Inflammatory macrophage (primary cell): ENCODE results near the gene TTC39A.

Source experiments
- DNase-seq, 2 donors: peaks; one replicate each; pipeline ENCODE4 v3.0.0-alpha.2; 2020 to 2022

TTC39A gene

DNA sequence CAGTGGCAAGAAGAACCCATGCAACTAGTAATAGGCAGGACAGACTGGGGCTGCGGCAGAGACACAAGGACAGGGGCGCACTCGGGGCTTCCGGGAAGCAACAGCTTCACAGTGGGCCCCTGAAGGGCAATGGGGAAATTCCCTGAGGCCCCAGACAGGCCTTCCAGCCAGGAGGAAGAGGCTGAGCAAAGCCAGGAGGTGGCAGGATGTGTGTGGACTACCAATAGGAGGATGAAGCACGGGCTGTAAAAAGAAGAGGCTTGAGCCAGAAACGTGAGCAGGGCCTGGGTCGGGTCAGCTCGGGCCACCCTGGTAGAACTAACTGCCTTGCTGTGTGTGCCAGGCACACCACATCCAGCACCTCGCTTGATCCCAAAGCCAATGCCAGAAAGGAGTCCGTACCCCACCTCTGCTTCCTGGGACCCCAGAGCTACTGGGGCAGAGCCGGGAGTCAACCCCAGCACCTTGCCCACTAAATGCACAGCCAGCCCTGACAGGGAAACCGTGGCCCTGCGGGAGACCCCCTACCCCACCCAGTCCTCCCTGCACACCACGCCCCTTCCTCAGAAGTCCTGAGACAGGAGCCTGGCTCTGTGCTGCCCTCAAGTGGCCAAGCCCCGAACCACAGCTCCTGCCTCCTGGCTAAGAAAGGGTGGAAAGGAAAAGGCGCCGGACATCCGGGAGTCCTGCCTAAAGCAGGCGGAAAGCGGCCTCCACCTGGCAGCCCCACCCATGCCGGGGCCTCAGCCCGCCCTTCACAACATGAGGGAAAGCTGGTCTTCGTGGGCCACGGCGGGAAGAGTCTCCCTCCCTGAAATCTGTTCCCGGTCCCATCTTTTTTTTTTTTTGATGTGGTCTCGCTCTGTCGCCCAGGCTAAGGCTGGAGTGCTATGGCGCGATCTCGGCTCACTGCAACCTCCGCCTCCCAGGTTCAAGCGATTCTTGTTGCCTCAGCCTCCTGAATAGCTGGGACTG is 33.7 kb downstream of the TTC39A start:
- peak; percentile 78 to 80 for DNase-seq

DNA sequence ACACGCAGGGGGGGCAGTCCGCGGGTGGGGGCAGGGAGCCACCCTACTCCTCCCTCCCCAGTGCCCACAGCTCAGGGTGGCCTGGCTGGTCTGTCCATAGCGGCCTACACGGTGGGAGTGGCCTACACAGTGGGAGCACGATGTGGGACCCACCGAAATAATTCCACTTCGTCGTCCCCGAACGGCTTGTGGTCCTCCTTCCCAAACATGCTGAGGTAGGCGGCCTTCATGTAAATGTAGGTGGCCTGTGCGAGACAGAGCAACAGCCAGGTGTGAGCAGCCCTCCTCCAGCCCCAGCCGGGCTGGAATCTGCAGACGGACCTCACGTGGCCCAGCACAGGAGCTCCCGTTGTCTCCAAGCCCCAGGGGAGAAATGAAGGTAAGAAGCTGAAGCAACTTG is 34.4 kb downstream of the TTC39A start:
- DNase-seq = no peak

DNA sequence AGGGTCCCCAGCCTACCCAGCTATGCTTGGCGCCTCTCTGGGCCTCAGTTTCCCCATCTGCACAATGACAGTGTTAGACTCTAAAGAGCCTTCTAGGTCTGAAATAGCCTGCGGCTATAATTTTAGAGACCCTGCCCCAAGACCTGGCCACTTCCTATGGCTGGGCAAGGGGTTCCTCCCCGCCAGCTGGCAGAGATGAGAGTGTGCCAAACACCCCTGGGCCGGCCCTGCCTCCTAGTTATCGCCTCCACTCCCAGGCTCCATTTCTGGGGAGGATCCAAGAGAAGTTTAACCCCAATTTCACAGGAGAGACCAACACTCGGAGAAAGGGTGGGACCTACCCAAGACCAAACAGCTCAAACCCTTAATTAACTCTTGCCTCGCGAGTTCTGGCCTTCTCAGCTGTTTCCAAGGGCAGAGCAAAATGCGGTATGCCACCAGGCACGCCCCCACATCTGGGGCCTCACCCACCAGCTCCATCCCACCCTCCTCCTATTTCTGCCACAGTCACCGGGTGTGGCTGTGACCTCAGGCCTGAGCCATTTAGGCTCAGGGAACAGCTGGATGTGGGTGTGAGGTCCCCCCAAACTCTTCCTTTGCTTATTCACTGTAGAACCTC is 35.7 kb downstream of the TTC39A start:
- DNase-seq = no peak

DNA sequence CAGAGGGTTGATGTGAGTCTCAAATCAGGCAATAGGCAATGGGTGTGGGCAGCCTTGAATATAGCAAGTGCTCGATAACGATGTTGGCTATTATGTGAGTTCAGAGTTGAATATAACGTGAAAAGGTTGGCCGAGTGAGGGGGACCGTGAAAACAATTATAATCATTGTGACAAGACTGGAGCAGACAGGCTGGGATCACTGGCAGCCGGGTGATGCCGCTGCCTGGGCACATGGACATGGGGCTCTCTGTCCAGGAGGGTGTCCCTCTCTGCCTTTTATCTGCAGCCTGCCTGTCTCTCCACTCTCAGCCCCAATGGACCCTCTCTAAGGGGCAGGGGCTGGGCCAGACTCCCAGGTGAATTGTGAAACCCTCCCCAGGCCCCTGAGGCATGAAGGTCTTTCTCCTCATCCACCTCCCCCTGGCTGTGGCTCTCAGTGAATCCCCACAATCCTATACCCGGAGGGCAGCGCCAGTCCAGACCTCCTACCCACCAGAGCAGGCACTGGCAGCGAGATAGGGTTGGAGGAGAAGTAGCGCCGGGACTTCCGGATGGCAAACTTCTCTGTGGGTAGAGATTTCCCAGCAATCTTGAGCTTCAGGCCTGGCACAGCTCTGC is 36.4 kb downstream of the TTC39A start:
- no peak for DNase-seq

DNA sequence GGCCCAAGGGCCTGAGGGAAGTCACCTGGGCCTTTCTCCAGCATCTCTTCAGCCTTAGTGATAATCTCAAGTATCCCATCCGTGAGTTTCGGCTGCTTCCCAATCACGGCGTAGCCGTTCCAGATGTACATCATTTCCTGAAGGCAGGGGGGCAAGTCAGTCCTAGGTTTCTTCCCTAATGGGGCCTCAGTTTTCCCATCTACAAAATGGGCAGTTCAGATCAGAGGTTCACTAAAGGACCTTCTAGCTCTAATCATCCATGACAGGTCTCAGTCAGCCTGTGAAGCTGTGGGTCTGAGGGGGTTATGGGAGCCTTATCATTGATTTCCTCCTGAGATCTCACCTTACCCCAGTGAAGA is 39.9 kb downstream of the TTC39A start:
- no peak for DNase-seq

DNA sequence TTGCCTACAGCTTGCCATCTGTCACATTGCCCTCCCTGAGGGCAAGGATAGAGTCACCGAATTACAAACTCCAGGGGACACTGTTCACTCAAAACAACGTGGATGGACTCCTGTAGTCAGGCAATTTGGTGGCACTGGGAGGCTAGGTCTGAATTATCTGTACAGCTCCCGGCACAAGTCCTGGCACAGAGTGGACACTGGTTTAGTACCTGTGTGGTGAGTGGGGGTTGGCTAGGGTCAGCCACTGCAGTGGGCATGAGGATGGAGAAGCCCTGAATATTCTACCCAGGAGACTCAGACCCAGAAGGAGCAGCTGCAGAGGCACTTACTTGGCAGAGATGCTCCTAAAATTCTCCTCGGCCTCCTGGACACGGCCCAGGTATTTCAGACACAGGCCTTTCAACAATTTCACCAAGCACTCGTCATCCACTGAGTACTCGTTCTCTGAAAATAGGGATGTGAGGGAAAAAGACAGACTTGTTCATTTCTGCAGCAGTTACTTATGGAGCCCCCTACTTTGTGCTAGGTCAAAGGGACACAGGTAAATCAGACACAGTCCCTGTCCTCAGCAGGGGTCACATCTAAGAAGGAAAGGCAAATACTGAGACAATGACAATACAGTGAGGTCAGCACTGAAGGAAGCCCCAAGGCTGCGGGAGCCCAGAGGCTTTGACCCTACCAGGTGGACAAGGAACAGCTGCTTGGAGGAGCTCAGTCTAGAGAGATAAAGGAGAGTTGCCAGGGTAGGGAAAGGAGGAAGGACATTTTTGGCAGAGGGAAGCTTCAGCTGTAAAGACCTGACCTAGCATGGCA is 40.5 kb downstream of the TTC39A start:
- no peak for DNase-seq

DNA sequence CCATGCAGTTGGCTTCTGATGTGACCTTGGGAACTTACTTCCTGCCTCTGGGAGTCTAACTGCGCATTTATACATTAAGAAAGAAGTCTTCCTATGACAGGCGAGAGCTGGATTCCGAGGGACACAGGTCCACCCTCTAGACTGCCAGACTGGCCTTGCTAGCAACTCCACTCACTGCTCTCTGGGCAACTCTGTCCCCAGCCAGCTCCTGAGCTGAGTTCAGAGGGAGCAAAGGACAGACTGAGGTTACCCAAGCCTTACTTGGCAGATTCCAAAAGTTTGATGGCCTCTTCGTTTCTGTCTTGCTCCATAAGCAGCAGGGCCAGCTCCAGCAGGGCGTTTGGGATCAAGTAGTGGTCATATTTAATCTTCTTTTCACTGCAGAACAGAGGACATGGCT is 41.8 kb downstream of the TTC39A start:
- no peak for DNase-seq

DNA sequence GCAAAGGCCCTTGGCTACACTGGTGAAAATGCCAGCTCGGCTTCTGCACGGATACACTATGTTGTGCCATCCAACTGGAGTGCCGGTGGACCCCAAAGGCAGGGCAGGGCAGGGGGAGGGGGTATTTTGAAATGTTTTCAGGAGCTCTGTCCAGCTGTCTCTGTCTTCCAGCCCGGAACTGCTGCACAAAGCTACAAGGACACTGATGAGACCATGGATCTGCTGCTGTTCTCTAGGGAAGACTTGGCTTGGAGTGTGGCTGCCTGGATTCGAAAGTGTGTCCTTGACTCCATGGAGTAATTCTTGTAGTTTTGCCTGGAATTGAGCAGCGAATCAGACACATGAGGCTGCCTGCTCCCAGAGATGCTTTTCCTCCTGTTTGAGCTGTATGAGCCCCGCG is 42.4 kb downstream of the TTC39A start:
- no peak for DNase-seq

DNA sequence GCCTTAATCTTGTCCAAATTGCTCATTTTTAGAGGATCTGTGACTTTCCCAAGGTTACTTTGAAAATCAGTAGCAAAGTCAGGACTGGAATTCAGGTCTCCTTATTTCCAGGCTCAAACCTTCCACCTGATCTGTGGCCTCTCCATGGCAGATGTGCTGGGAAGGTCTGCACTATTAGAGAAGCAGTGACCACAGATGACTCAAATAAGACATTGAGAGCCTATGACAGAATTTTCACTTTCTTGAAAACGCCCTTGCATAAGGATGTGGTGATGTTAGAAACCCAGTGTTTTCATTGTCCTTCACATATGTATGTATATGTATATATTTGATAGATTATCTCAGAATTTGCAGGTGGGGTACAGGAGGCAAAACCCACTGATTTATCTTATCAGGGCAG is 45.3 kb downstream of the TTC39A start:
- no peak for DNase-seq

DNA sequence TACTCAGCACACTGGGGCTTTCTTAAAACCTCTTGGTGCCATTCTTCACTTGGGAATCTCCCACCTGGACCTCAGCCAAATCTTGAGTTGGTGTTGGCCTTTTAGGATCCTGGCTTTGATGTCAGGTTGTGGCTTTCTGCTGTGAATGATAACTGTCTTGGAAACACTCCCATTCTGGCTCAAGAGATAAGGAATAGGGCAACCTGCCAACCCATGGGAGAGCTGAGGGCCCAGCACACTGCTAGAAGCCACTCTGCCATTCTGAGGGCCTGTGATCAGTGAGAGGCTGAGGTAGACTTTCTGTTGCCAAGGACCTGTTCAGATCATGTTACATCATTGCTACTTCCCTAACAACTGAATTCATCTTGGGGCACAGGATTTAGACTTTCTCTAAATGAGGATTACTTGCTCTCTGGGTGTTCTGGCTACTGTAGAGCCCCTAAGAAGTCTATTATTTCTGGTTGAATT is 45.8 kb downstream of the TTC39A start:
- DNase-seq = no peak

DNA sequence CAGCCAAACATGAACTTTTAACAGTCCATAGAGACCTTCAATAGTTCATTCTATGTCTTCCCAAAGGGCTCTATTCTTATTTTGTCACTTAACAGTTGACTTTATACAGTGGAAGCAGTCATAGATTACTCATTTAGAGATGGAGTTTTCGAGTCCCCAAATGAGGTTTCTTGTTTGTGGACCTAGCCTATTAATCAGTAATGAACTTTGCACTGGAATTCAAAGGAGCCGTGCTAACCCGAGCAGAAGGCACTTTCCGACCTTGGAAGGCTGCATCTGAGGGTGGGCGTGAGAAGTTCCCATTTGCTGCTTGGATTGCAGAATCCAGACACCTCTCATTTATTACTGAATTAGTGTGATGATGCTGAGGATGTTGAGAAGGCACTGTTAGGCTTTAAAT is 46.4 kb downstream of the TTC39A start:
- DNase-seq = no peak

DNA sequence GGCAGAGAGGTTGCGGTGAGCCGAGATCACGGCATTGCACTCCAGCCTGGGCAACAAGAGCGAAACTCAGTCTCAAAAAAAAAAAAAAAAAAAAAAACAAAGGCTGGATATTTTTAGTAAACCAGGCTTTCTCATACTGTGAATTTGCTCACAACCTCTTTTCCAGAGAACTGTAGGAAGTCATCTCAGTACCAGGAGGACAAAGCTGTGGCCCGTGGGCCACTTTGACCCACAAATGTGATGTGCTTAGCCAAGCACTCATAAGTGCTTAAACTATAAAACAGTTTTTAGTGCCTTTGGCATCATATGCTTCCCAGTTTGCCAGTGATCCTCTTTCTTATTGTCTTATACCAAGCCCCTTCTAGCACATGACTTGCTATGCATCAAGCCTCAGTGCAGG is 47.8 kb downstream of the TTC39A start:
- DNase-seq = no peak

DNA sequence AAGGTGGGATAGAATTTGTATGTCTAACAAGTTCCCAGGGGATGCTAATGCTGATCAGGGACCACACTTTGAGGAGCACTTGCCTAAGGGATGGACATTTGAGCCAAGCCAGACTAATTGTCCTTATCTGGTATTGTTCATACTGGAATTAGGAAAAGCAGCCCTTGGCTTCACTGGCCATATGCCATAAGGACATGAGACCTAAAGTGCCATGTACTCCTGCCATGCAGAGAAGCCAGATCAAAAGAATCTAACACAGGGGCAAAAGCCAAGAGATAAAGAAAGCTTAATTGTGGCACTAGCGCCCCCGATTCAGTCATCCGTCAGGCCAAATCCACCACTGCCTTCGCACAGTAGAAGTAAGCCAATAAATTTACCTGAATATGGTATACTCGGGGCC is 48.6 kb downstream of the TTC39A start:
- DNase-seq = no peak

DNA sequence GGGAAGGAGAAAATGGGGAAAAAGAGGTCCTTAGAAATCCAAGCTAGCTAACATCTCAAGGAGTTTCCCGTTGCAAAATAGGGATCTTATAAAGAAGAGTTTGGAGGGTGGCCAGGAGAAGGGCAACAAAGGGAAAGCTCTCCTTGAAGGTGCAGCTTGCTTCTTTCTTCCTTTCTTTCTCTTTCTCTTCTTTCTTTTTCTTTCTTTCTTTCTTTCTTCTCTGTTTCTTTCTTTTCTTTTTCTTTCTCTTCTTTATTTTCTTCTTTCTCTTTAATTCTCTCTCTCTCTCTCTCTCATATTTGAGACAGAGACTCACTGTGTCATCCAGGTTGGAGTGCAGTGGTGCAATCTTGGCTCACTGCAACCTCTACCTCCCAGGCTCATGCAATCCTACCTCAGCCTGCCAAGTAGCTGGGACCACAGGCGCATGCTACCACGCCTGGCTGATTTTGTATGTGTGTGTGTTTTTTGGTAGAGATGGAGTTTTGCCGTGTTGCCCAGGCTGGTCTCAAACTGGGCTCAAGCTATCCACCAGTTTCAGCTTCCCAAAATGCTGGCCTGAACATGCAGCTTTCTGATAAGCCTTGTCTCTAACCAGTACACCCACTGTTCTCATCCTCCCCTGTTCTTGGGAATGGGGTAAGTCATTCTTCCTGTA is 49.9 kb downstream of the TTC39A start:
- no peak for DNase-seq

DNA sequence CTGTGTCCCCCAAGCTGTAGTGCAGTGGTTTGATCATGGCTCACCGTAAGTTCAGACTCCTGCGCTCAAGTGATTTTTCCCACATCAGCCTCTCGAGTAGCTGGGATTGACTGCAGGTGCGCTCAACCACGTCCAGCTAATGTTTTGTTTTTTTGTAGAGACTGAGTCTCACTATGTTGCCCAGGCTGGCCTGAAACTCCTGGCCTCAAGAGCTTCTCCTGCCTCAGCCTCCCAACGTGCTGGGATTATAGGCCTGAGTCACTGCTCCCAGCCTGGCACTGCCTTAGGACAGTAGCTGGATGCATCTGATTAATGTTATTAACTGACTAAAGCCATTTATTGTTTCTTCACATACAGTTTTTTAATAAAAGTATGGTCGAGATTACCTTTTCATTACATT is 54.1 kb downstream of the TTC39A start:
- no peak for DNase-seq

DNA sequence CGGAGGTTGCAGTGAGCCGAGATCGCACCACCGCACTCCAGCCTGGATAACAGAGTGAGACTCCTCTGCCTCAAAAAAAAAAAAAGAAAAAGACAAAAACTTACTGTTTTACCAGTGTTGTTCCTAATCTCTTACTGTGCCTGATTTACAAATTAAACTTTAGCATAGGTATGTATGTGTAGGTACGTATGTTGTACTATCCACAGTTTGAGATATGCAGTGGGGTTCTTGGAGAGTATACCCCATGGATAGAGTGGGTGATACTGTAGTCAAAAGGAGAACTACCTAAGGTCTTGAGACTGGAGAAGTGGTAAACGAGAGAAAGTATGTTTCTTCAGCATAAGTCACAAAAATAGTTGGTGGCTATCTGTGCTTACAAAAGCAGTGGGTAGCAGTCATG is 55.7 kb downstream of the TTC39A start:
- peak; percentile 10 to 29 for DNase-seq

DNA sequence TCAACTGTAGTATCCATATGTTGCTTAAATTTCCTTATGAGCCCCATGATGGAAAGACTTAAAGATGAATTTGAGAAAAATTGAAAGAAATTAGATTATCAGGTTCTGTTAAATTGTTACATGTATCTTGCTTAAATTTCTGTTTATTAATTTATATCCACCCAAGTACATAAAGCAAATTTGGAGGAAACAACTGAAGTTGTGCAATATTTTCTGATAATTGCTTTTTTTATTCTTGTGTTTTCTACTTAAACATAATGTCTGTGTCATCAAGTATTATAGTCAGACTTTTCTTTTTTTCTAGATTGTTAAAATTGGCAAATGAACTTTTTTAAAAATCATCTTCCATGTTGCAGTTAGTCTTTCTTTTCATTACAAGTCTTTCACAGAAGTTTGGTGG is 57.4 kb downstream of the TTC39A start:
- DNase-seq = no peak

DNA sequence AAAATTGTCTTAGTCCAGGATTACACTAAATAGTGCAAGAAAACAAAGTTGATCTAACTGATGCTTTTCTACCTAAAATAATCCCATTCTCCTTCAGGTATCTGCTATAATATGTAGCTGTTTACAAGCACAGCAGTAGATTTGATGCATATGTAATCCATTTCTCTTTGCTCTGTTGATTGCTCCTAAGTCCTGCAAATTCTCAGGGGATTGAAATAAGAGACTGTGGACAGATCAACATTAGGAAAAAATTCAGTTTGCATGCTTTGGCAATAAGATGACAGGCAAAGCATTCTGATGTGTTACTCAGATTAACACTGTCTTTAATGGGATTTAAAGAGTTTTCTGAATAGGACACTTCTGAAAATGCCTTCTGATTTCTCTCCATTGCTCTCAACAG is 59.6 kb downstream of the TTC39A start:
- DNase-seq = no peak

DNA sequence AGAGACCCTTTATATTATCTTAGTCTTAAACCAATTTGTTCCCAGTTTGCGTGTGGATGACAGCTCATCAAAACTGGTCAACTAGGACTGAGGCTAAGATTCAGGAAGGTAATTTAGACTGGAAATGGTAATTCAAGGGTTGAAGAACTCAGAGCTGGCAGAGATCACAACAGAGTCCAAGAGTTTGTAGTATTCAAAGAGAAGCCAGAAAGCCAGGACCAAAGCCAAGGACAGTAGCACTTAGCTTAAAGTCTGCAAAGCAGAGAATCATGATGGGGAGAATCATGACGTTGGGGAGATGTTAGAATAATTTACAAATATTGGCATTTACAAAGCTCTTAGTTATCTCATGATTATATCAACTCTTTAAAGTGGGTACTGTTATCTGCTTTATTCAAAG is 61.7 kb downstream of the TTC39A start:
- peak in 1 of 2 donors; percentile 15 for DNase-seq

DNA sequence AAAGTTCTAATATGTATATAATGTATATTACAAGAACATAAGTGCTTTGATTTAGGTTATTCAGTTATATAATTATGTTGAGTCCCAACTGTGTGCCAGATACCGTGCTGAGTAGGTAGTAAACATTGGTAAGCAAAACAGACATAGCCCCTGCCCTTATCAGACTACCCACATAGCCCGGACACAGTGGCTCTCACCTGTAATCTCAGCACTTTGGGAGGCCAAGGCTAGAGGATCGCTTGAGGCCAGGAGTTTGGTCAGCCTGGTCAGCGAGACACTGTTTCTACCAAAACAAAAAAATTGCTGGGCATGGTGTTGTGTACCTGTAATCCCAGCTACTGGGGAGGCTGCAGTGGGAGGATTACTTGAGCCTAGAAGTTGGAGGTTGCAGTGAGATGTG is 63.6 kb downstream of the TTC39A start:
- no peak for DNase-seq

DNA sequence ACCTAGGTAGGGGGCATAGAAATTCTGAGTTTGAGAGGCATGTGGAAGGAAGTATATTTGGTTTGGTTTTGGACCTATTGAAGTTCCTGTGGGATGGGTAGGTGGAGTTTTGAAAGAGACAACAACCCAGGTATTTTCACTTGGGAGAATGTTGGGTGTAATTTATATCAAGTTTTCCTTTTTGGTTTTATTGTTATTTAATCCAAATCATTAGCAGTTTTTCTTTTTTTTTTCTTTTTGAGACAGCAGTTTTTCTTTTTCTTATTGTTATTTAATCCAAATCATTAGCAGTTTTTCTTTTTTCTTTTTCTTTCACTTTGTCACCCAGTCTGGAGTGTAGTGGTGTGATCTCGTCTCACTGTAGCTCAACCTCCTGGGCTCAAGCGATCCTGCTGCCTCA is 64.2 kb downstream of the TTC39A start:
- no peak for DNase-seq

DNA sequence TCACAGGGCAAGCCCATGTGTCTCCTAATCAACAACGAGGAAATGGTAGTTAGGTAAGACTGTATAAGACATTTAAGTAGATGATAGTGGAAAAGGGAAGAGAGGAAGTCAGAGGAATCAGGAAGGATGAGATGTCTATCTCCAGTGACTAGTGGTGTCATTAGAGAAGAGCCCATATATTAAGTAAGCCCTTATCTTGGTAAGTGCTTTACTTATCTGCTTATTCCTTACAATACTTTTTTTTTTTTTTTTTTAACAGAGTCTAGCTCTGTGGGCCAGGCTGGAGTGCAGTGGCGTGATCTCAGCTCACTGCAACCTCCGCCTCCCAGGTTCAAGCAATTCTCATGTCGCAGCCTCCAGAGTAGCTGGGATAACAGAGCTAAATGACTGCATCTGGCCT is 64.7 kb downstream of the TTC39A start:
- peak; percentile 5 to 29 for DNase-seq
